DMS79 (cell line): ENCODE measurements around the gene CAPRIN2.
A peak's percentile ranks its signal among the peaks of the same experiment; 100 is the strongest.

Experiments
- DNase-seq: peaks from one replicate; lab custom pipeline; 2025; lab: John Stamatoyannopoulos, UW

CAPRIN2 gene

GRCh38 chr12:30754750-30755394, at the start of gene CAPRIN2:
Gene CAPRIN2, minus strand, starts transcription at chr12:30754951. Its CDS starts 1,431 bp downstream, at chr12:30753520.
- peak; percentile 90 for DNase-seq

GRCh38 chr12:30797689-30798088, 42.9 kb upstream of the CAPRIN2 start:
- no peak for DNase-seq

- DNase-seq, result no peak
Measured at GRCh38 chr12:30796891-30797371, 42.2 kb upstream of the CAPRIN2 start.

GRCh38 chr12:30796313-30796780, 41.6 kb upstream of the CAPRIN2 start:
- peak; percentile 45 for DNase-seq

- peak; percentile 45 for DNase-seq
Measured at GRCh38 chr12:30795410-30796312, 40.9 kb upstream of the CAPRIN2 start.

- no peak for DNase-seq
Measured at GRCh38 chr12:30794591-30795409, 40.0 kb upstream of the CAPRIN2 start.

GRCh38 chr12:30794020-30794419, 39.3 kb upstream of the CAPRIN2 start:
- no peak for DNase-seq

GRCh38 chr12:30792648-30793499, 38.1 kb upstream of the CAPRIN2 start:
- no peak for DNase-seq

GRCh38 chr12:30792085-30792484, 37.3 kb upstream of the CAPRIN2 start:
- DNase-seq, result no peak

- DNase-seq, result no peak
Measured at GRCh38 chr12:30788754-30789153, 34.0 kb upstream of the CAPRIN2 start.

GRCh38 chr12:30785630-30786029, 30.9 kb upstream of the CAPRIN2 start:
- DNase-seq, result no peak

- DNase-seq, result no peak
Measured at GRCh38 chr12:30784508-30784907, 29.8 kb upstream of the CAPRIN2 start.

GRCh38 chr12:30783946-30784345, 29.2 kb upstream of the CAPRIN2 start:
- no peak for DNase-seq

GRCh38 chr12:30782316-30783173, 27.8 kb upstream of the CAPRIN2 start:
- DNase-seq, result no peak

- DNase-seq, result no peak
Measured at GRCh38 chr12:30779578-30779977, 24.8 kb upstream of the CAPRIN2 start.

- DNase-seq, result no peak
Measured at GRCh38 chr12:30779178-30779577, 24.4 kb upstream of the CAPRIN2 start.

- no peak for DNase-seq
Measured at GRCh38 chr12:30774599-30774998, 19.8 kb upstream of the CAPRIN2 start.

GRCh38 chr12:30769802-30770201, 15.1 kb upstream of the CAPRIN2 start:
- DNase-seq, result no peak

- no peak for DNase-seq
Measured at GRCh38 chr12:30764251-30764650, 9.5 kb upstream of the CAPRIN2 start.

GRCh38 chr12:30763053-30763452, 8.3 kb upstream of the CAPRIN2 start:
- no peak for DNase-seq
